A673 (cell line): ENCODE results near the gene ALDH1L1. TPM values are rescaled to one million over a fixed set of nuclear protein-coding genes. Genes with fewer than 3 reads are reported as not detected.
"Not testable (repeated sequence)": the region's sequence is repeated elsewhere in the genome, so short reads cannot be mapped to it uniquely, and the experiment has no call there.

Source experiments
- BruUV-seq: library from RNA; stranded (reverse); fragments of 400-500 nt; replicated peaks from 2 replicates; lab custom pipeline; 2021; lab: Mats Ljungman, UMichigan
- CTCF ChIA-PET: fragments of 300-600 bp; sonication (Branson Sonifier 250); formaldehyde crosslinking; loops from one replicate; lab custom pipeline; 2022; ENCODE audit warnings: antibody characterized with exemption; lab: Charles Lee
- POLR2A ChIA-PET: fragments of 300-600 bp; sonication (Branson Sonifier 250); formaldehyde crosslinking; loops from one replicate; lab custom pipeline; 2022; ENCODE audit warnings: antibody characterized with exemption; ENCODE audit not compliant: low non-redundant PET; lab: Charles Lee
- DNase-seq: peaks from one replicate; pipeline ENCODE4 v3.0.0-alpha.2; 2015; ENCODE audit warnings: low spot score
- H3K27ac ChIP-seq: fragments of 200-600 bp; sonication (generic); 2 replicates; pipeline ENCODE4 v1.5.1; 2016; ENCODE audit warnings: mixed run types, low read depth, mild to moderate bottlenecking, mixed read lengths, antibody characterized with exemption, low read length; ENCODE audit not compliant: poor library complexity, severe bottlenecking
- H3K27me3 ChIP-seq: fragments of 200-600 bp; sonication (generic); replicated peaks from 2 replicates; pipeline ENCODE4 v1.6.1; 2017; ENCODE audit warnings: mixed run types, low read depth, mild to moderate bottlenecking, mixed read lengths, antibody characterized with exemption, low read length; ENCODE audit not compliant: insufficient read depth, poor library complexity
- H3K36me3 ChIP-seq: fragments of 200-600 bp; sonication (generic); 2 replicates; pipeline ENCODE4 v1.6.1; 2016; ENCODE audit warnings: mixed run types, mild to moderate bottlenecking, mixed read lengths, antibody characterized with exemption, low read length; ENCODE audit not compliant: insufficient read depth, poor library complexity, severe bottlenecking
- H3K4me1 ChIP-seq: fragments of 200-600 bp; sonication (generic); 2 replicates; pipeline ENCODE4 v1.6.1; 2017; ENCODE audit warnings: mixed run types, mild to moderate bottlenecking, mixed read lengths, antibody characterized with exemption, low read length; ENCODE audit not compliant: insufficient read depth, poor library complexity, severe bottlenecking
- H3K4me3 ChIP-seq: fragments of 200-600 bp; sonication (generic); 2 replicates; pipeline ENCODE4 v1.5.1; 2016; ENCODE audit warnings: low read depth, mixed run types, mild to moderate bottlenecking, mixed read lengths, low read length; ENCODE audit not compliant: poor library complexity, severe bottlenecking
- H3K9me3 ChIP-seq: fragments of 200-600 bp; sonication (generic); 2 replicates; pipeline ENCODE4 v1.6.1; 2016; ENCODE audit warnings: mixed run types, low read depth, mild to moderate bottlenecking, mixed read lengths, antibody characterized with exemption, low read length; ENCODE audit not compliant: poor library complexity, severe bottlenecking
- EZH2 ChIP-seq: fragments of 200-600 bp; sonication (generic); IDR thresholded peaks from 2 replicates; pipeline ENCODE4 v1.6.1; 2017; ENCODE audit warnings: borderline replicate concordance, low read depth, mild to moderate bottlenecking, mixed read lengths, antibody characterized with exemption, low read length; ENCODE audit not compliant: poor library complexity, severe bottlenecking
- intact Hi-C: fragments of 100-400 bp; cut with micrococcal nuclease; formaldehyde crosslinking; loops from one replicate; pipeline ENCODE4 v1.10.0; 2022; ENCODE audit not compliant: unreplicated experiment
- total RNA-seq: library from RNA; stranded (reverse); gene quantifications from 2 replicates; pipeline ENCODE4 v1.2.3, GENCODE V29; 2021
- TF ChIP-seq, protein P1 (sequence below): fragments of 300-800, 200-600 bp; sonication (generic); conservative IDR thresholded peaks from 2 replicates; pipeline ENCODE4 v1.5.1; 2017; ENCODE audit warnings: low read depth, mild to moderate bottlenecking, antibody characterized with exemption, low read length, moderate library complexity, mixed read lengths

ALDH1L1 gene
- total RNA-seq, 1 experiment from 2014 or later: 16.9 TPM

DNA sequence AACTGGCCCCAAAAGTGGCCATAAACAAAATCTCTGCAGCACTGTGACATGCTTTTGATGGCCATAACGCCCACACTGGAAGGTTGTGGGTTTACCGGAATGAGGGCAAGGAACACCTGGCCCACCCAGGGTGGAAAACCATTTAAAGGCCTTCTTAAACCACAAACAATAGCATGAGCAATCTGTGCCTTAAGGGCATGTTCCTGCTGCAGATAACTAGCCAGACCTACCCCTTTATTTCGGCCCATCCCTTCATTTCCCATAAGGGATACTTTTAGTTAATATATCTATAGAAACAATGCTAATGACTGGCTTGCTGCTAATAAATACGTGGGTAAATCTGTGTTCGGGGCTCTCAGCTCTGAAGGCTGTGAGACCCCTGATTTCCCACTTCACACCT lies 88.3 kb downstream of the ALDH1L1 start:
- H3K4me3 ChIP-seq, H3K4me1 ChIP-seq, BruUV-seq, POLR2A ChIA-PET, CTCF ChIA-PET, H3K27me3 ChIP-seq, intact Hi-C loops, H3K36me3 ChIP-seq, DNase-seq, H3K27ac ChIP-seq: not testable (repeated sequence)
- peaks cover 13% of the 10 kb centered on the region for H3K9me3 ChIP-seq

DNA sequence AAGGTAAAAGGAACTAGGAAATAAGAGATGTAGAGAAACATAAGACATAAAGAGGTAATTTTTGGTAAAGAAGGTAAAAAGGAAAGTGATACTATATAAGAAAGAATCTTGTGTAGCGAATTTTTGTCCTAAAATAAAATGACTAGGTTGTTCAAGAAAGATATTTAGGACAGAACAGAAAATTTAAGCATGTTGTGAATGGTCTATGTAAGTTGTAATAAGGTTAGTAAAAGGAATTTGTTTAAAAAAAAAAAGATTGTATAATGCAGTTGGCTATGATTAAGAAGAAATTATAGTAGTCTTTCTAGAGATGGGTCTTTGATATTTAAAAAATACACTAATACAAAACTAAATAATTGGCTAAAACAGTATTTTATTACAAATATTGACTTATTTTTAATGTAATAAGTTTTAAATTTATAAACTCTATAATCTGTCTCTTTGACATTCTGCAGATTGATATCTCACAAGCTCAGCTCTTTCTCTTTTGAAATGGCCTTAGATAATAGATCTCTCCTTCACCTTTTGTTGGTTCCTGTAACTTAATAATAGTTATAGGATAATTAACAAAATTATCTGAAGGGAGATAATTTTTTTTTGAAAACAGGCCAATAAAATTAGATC lies 92.7 kb downstream of the ALDH1L1 start:
- CTCF ChIA-PET: no interaction called here
- Histone ChIP-seq H3K4me3 (no peak overlapping the region), H3K36me3 (no peaks in the 10 kb centered on the region), H3K9me3 (peaks cover 21% of the 10 kb centered on the region), H3K4me1 (peaks cover 1% of the 10 kb centered on the region), H3K27me3 (no peaks in the 10 kb centered on the region), H3K27ac (no peak overlapping the region)
- TF ChIP-seq, protein P1, sequence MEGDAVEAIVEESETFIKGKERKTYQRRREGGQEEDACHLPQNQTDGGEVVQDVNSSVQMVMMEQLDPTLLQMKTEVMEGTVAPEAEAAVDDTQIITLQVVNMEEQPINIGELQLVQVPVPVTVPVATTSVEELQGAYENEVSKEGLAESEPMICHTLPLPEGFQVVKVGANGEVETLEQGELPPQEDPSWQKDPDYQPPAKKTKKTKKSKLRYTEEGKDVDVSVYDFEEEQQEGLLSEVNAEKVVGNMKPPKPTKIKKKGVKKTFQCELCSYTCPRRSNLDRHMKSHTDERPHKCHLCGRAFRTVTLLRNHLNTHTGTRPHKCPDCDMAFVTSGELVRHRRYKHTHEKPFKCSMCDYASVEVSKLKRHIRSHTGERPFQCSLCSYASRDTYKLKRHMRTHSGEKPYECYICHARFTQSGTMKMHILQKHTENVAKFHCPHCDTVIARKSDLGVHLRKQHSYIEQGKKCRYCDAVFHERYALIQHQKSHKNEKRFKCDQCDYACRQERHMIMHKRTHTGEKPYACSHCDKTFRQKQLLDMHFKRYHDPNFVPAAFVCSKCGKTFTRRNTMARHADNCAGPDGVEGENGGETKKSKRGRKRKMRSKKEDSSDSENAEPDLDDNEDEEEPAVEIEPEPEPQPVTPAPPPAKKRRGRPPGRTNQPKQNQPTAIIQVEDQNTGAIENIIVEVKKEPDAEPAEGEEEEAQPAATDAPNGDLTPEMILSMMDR: no peak
- TF ChIP-seq EZH2: no peak
- POLR2A ChIA-PET: no interaction called here
- DNase-seq: no peak
- no TSS peak for BruUV-seq
- intact Hi-C loops: no loop called here

DNA sequence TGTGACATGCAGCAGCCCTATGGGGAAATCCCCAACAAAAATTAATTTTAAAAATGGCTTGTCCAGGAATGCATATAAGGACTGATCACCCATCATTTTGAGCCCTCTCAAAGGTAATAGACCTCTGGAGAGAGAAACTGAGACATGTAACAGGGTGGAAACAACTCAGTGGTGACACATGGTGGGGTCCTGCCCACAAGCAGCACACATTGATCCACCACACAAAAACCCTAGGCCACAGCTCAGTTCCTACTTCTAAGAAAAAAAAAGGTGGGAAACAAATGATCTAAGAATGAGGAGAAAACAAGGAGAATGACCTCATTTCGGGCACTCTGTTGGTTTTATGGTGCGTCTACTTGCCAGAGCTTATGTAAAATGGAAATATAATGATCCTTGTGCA lies 94.5 kb downstream of the ALDH1L1 start:
- H3K4me3 ChIP-seq: no peak overlapping the region
- ChIA-PET CTCF (no interaction called here), POLR2A (no interaction called here)
- no TSS peak for BruUV-seq
- intact Hi-C loops: no loop called here
- H3K9me3 ChIP-seq: peaks cover 21% of the 10 kb centered on the region
- H3K27ac ChIP-seq: no peak overlapping the region
- no peaks in the 10 kb centered on the region for H3K36me3 ChIP-seq
- TF ChIP-seq EZH2: no peak
- DNase-seq: no peak
- no peaks in the 10 kb centered on the region for H3K27me3 ChIP-seq
- peaks cover 6% of the 10 kb centered on the region for H3K4me1 ChIP-seq

GRCh38 chr3:126085276-126085675 lies 95.1 kb downstream of the ALDH1L1 start:
- TF ChIP-seq, protein P1: no peak
- no peak for TF ChIP-seq EZH2
- Histone ChIP-seq H3K4me3 (no peak overlapping the region), H3K27ac (no peak overlapping the region), H3K4me1 (peaks cover 6% of the 10 kb centered on the region), H3K9me3 (peaks cover 21% of the 10 kb centered on the region), H3K36me3 (no peaks in the 10 kb centered on the region), H3K27me3 (no peaks in the 10 kb centered on the region)
- intact Hi-C loops: no loop called here
- ChIA-PET POLR2A (no interaction called here), CTCF (no interaction called here)
- no TSS peak for BruUV-seq
- DNase-seq: no peak
